Neural progenitor cell (in vitro differentiated cells): ENCODE results near the gene BACE2.

Source experiments
- EZH2 ChIP-seq: fragments of 200-600 bp; sonication (generic); IDR thresholded peaks from 2 replicates; pipeline ENCODE4 v1.6.1; 2017; ENCODE audit warnings: antibody characterized with exemption, mild to moderate bottlenecking, moderate library complexity
- EZH2phosphoT487 ChIP-seq: fragments of 200-600 bp; sonication (generic); IDR thresholded peaks from 2 replicates; pipeline ENCODE4 v1.6.1; 2017; ENCODE audit warnings: antibody characterized with exemption
- TF ChIP-seq, protein P1 (sequence below): fragments of 200-600 bp; sonication (generic); IDR thresholded peaks from 2 replicates; pipeline ENCODE4 v1.5.1; 2017; ENCODE audit warnings: antibody characterized with exemption, mild to moderate bottlenecking

DNA sequence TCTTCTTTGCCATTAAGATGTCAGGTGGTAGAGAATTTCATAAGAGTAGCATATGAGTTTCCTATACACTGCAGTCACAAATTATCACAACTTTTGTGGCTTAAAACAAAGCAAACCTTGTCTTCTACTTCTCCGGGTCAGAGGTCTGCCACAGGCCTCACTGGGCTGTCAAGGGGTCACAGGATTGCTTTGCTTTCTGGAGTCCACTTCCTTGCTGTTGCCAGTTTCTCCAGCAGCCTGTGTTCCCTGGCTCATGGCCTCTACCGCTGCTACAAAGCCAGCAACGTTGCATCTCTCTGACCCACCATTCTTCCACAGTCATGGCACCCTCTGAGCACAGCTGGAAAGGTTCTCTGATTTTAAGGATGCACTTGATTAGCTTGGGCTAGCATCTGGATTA lies 6.5 kb upstream of the BACE2 start:
- TF ChIP-seq, protein P1, sequence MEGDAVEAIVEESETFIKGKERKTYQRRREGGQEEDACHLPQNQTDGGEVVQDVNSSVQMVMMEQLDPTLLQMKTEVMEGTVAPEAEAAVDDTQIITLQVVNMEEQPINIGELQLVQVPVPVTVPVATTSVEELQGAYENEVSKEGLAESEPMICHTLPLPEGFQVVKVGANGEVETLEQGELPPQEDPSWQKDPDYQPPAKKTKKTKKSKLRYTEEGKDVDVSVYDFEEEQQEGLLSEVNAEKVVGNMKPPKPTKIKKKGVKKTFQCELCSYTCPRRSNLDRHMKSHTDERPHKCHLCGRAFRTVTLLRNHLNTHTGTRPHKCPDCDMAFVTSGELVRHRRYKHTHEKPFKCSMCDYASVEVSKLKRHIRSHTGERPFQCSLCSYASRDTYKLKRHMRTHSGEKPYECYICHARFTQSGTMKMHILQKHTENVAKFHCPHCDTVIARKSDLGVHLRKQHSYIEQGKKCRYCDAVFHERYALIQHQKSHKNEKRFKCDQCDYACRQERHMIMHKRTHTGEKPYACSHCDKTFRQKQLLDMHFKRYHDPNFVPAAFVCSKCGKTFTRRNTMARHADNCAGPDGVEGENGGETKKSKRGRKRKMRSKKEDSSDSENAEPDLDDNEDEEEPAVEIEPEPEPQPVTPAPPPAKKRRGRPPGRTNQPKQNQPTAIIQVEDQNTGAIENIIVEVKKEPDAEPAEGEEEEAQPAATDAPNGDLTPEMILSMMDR, result no peak
- TF ChIP-seq EZH2, result no peak
- TF ChIP-seq EZH2phosphoT487, result no peak
